Astrocyte (in vitro differentiated cells and primary cell): ENCODE measurements around the gene GOLGA7B.

Source experiments
- CTCF ChIP-seq: IDR thresholded peaks from 2 replicates; pipeline ENCODE4 v1.5.1; 2011; ENCODE audit warnings: low read depth, mild to moderate bottlenecking, inconsistent platforms, low read length, moderate library complexity; ENCODE audit not compliant: insufficient read depth
- EZH2 ChIP-seq: IDR thresholded peaks from 2 replicates; pipeline ENCODE4 v1.6.1; 2012; ENCODE audit warnings: mild to moderate bottlenecking, low read length, inconsistent platforms; ENCODE audit not compliant: insufficient read depth

- TF ChIP-seq CTCF (no peak), EZH2 (no peak)
These were observed at the start of gene GOLGA7B for GRCh38 chr10:97849687-97850402.
